Fibroblast of mammary gland (primary cell): ENCODE data around the gene NAIF1.

Experiments
- DNase-seq: peaks from one replicate; pipeline ENCODE4 v3.0.0-alpha.2; 2010; ENCODE audit warnings: low read depth
- H3K4me3 ChIP-seq: 2 replicates; pipeline ENCODE4 v1.5.1; 2011; ENCODE audit warnings: low read depth, mild to moderate bottlenecking, low read length, moderate library complexity; ENCODE audit not compliant: control insufficient read depth
- TF ChIP-seq, protein P1 (sequence below): conservative IDR thresholded peaks from 2 replicates; pipeline ENCODE4 v1.5.1; 2011; ENCODE audit warnings: low read depth, low read length, inconsistent platforms; ENCODE audit not compliant: control insufficient read depth, insufficient read depth

The NAIF1 gene

DNA sequence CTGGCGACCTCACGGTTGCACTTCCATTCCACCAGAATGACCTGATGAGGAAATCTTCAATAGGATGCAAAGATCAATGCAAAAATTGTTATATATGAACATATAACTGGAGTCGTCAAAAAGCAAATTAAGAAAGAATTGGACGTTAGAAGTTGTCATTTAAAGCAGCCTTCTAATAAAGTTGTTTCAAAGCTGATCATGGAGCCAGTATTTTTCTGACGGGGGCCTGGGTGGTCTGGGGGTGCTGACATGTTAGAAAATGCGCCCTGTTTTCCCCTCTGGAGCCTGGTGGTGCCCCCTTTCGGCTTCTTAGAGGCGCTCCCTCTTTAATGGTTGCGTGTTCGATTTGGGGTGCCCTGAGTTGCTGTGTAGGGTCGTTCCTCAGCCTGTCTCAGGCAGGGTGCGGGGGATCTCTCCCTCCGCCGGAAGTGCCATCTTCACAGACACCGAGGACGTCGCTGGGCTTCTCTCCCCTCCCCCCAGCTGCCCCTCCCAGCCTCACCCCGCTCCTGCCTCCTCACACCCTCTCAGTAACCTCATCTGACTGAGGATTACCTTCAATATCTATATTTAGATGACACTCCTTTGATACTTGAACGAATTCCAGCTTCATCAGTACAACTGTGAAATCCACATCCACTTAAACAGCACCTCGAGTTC is 42.1 kb upstream of the NAIF1 start:
- no peak overlapping the region for H3K4me3 ChIP-seq
- DNase-seq, result no peak
- TF ChIP-seq, protein P1, sequence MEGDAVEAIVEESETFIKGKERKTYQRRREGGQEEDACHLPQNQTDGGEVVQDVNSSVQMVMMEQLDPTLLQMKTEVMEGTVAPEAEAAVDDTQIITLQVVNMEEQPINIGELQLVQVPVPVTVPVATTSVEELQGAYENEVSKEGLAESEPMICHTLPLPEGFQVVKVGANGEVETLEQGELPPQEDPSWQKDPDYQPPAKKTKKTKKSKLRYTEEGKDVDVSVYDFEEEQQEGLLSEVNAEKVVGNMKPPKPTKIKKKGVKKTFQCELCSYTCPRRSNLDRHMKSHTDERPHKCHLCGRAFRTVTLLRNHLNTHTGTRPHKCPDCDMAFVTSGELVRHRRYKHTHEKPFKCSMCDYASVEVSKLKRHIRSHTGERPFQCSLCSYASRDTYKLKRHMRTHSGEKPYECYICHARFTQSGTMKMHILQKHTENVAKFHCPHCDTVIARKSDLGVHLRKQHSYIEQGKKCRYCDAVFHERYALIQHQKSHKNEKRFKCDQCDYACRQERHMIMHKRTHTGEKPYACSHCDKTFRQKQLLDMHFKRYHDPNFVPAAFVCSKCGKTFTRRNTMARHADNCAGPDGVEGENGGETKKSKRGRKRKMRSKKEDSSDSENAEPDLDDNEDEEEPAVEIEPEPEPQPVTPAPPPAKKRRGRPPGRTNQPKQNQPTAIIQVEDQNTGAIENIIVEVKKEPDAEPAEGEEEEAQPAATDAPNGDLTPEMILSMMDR, result no peak

- no peak overlapping the region for H3K4me3 ChIP-seq
- no peak for DNase-seq
- TF ChIP-seq, protein P1, result no peak
Observed at GRCh38 chr9:128108269-128109049, 41.3 kb upstream of the NAIF1 start.

DNA sequence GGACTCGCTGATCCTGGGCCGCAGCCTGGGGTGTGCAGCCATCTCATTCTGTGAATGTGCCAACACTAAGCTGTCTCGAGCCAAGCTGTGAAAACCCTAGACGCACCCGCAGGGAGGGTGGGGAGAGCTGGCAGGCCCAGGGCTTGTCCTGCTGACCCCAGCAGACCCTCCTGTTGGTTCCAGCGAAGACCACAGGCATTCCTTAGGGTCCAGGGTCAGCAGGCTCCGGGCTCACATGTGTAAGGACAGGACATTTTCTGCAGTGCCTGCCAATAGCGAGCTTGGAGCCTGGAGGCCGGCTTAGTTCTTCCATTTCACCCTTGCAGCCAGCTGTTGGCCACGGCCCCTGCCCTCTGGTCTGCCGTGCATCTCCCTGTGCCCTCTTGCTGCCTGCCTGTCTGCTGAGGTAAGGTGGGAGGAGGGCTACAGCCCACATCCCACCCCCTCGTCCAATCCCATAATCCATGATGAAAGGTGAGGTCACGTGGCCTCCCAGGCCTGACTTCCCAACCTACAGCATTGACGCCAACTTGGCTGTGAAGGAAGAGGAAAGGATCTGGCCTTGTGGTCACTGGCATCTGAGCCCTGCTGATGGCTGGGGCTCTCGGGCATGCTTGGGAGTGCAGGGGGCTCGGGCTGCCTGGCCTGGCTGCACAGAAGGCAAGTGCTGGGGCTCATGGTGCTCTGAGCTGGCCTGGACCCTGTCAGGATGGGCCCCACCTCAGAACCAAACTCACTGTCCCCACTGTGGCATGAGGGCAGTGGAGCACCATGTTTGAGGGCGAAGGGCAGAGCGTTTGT is 40.5 kb upstream of the NAIF1 start:
- no peak overlapping the region for H3K4me3 ChIP-seq
- TF ChIP-seq, protein P1, result no peak
- DNase-seq, result no peak

- TF ChIP-seq, protein P1, result no peak
- DNase-seq, result no peak
- H3K4me3 ChIP-seq, result no peak overlapping the region
Observed at GRCh38 chr9:128106940-128107467, 39.9 kb upstream of the NAIF1 start.

GRCh38 chr9:128106181-128106939 is 39.2 kb upstream of the NAIF1 start:
- TF ChIP-seq, protein P1, result no peak
- no peak overlapping the region for H3K4me3 ChIP-seq
- no peak for DNase-seq
